OCI-LY7 (cell line): Measurements from ENCODE around the gene CCDC178.

Experiments
- CTCF ChIP-seq: fragments of 200-600 bp; sonication (generic); conservative IDR thresholded peaks from 2 replicates; pipeline ENCODE4 v1.5.1; 2014; ENCODE audit warnings: mild to moderate bottlenecking, antibody characterized with exemption, low read length, moderate library complexity, mixed read lengths
- EZH2phosphoT487 ChIP-seq: fragments of 200-600 bp; sonication (generic); IDR thresholded peaks from 2 replicates; pipeline ENCODE4 v1.6.1; 2018; ENCODE audit warnings: low read depth, borderline replicate concordance, mild to moderate bottlenecking, mixed run types, antibody characterized with exemption, low read length, moderate library complexity, mixed read lengths

- TF ChIP-seq CTCF (peak; percentile 45), EZH2phosphoT487 (no peak)
These were observed 419.6 kb downstream of the CCDC178 start for GRCh38 chr18:33020877-33021276.
